ENCODE data around the gene ACHE. TPM values are rescaled to one million over a fixed set of nuclear protein-coding genes. Genes with fewer than 3 reads are reported as not detected.

ACHE gene
- total RNA-seq, 1 donor from 2014 or later: not detected

- no peak for TF ChIP-seq CTCF (IDR thresholded peaks at IDR 0.05; ENCODE audit: insufficient read depth, low read length, severe bottlenecking)
- peaks cover 48% of the 10 kb centered on the region for H3K36me3 ChIP-seq (ENCODE audit: control insufficient read depth, insufficient read depth, low read length)
- H3K27me3 ChIP-seq (ENCODE audit: control insufficient read depth, insufficient read depth, low read length): no peaks in the 10 kb centered on the region
- no peak for DNase-seq (ENCODE audit: low read depth)
- no peak for FAIRE-seq
- no peak overlapping the region for H3K4me3 ChIP-seq (ENCODE audit: low read depth, low read length)
Measured at GRCh38 chr7:100882201-100882600, 13.5 kb downstream of the ACHE start.

- FAIRE-seq (no peak), DNase-seq (ENCODE audit: low read depth) (no peak)
- no peak overlapping the region for H3K4me3 ChIP-seq (ENCODE audit: low read depth, low read length)
- H3K36me3 ChIP-seq (ENCODE audit: control insufficient read depth, insufficient read depth, low read length): peaks cover 43% of the 10 kb centered on the region
- no peaks in the 10 kb centered on the region for H3K27me3 ChIP-seq (ENCODE audit: control insufficient read depth, insufficient read depth, low read length)
- TF ChIP-seq CTCF (IDR thresholded peaks at IDR 0.05; ENCODE audit: insufficient read depth, low read length, severe bottlenecking): no peak
Measured at GRCh38 chr7:100881136-100881535, 14.6 kb downstream of the ACHE start.

GRCh38 chr7:100880645-100881044 is 15.0 kb downstream of the ACHE start:
- no peak for DNase-seq (ENCODE audit: low read depth)
- H3K27me3 ChIP-seq (ENCODE audit: control insufficient read depth, insufficient read depth, low read length): no peaks in the 10 kb centered on the region
- no peak for FAIRE-seq
- no peak for TF ChIP-seq CTCF (IDR thresholded peaks at IDR 0.05; ENCODE audit: insufficient read depth, low read length, severe bottlenecking)
- peaks cover 42% of the 10 kb centered on the region for H3K36me3 ChIP-seq (ENCODE audit: control insufficient read depth, insufficient read depth, low read length)
- no peak overlapping the region for H3K4me3 ChIP-seq (ENCODE audit: low read depth, low read length)

GRCh38 chr7:100879685-100880261 is 15.9 kb downstream of the ACHE start:
- Histone ChIP-seq H3K4me3 (ENCODE audit: low read depth, low read length) (no peak overlapping the region), H3K27me3 (ENCODE audit: control insufficient read depth, insufficient read depth, low read length) (no peaks in the 10 kb centered on the region), H3K36me3 (ENCODE audit: control insufficient read depth, insufficient read depth, low read length) (peaks cover 34% of the 10 kb centered on the region)
- no peak for TF ChIP-seq CTCF (IDR thresholded peaks at IDR 0.05; ENCODE audit: insufficient read depth, low read length, severe bottlenecking)
- DNase-seq (ENCODE audit: low read depth) (no peak), FAIRE-seq (no peak)

- TF ChIP-seq CTCF (IDR thresholded peaks at IDR 0.05; ENCODE audit: insufficient read depth, low read length, severe bottlenecking): no peak
- no peak overlapping the region for H3K4me3 ChIP-seq (ENCODE audit: low read depth, low read length)
- DNase-seq (ENCODE audit: low read depth): no peak
- H3K36me3 ChIP-seq (ENCODE audit: control insufficient read depth, insufficient read depth, low read length): peaks cover 33% of the 10 kb centered on the region
- no peak for FAIRE-seq
- no peaks in the 10 kb centered on the region for H3K27me3 ChIP-seq (ENCODE audit: control insufficient read depth, insufficient read depth, low read length)
Measured at GRCh38 chr7:100878685-100879084, 17.0 kb downstream of the ACHE start.

GRCh38 chr7:100878013-100878412 is 17.7 kb downstream of the ACHE start:
- DNase-seq (ENCODE audit: low read depth) (no peak), FAIRE-seq (no peak)
- Histone ChIP-seq H3K27me3 (ENCODE audit: control insufficient read depth, insufficient read depth, low read length) (no peaks in the 10 kb centered on the region), H3K36me3 (ENCODE audit: control insufficient read depth, insufficient read depth, low read length) (peaks cover 31% of the 10 kb centered on the region), H3K4me3 (ENCODE audit: low read depth, low read length) (no peak overlapping the region)
- TF ChIP-seq CTCF (IDR thresholded peaks at IDR 0.05; ENCODE audit: insufficient read depth, low read length, severe bottlenecking): no peak

All from bronchial epithelial cell (primary cell).